IgD-negative memory B cell (primary cell): ENCODE results near the gene ANO7. TPM values are rescaled to one million over a fixed set of nuclear protein-coding genes. Genes with fewer than 3 reads are reported as not detected.
A peak's percentile ranks its signal among the peaks of the same experiment; 100 is the strongest.

ENCODE experiments used
- H3K27ac Mint-ChIP-seq, 3 donors: one replicate each; pipeline ENCODE4 v1.8.0; 2020 to 2022; ENCODE audit warnings: mild to moderate bottlenecking in 3 of 3, mixed read lengths in 3 of 3, moderate library complexity in 1 of 3
- H3K27me3 Mint-ChIP-seq: one replicate; pipeline ENCODE4 v1.8.0; 2021; ENCODE audit warnings: mixed read lengths
- H3K36me3 Mint-ChIP-seq: one replicate; pipeline ENCODE4 v1.8.0; 2020; ENCODE audit warnings: mild to moderate bottlenecking, mixed read lengths
- H3K4me1 Mint-ChIP-seq, 3 donors: one replicate each; pipeline ENCODE4 v1.8.0; 2020 to 2022; ENCODE audit warnings: mixed read lengths in 3 of 3, mild to moderate bottlenecking in 1 of 3
- H3K4me3 Mint-ChIP-seq, 4 donors: one replicate each; pipeline ENCODE4 v1.8.0; 2020 to 2022; ENCODE audit warnings: mild to moderate bottlenecking in 4 of 4, mixed read lengths in 4 of 4, moderate library complexity in 3 of 4
- H3K9me3 Mint-ChIP-seq, 3 donors: one replicate each; pipeline ENCODE4 v1.8.0; 2020 to 2021; ENCODE audit warnings: mixed read lengths in 3 of 3, mild to moderate bottlenecking in 1 of 3
- polyA plus RNA-seq: library from polyadenylated mRNA; unstranded; fragments of 300-500 nt; fragmentation: Illumina TruSeq; gene quantifications from one replicate; pipeline ENCODE4 v1.2.3, GENCODE V29; 2021

Gene ANO7
- polyA plus RNA-seq, 1 donor from 2014 or later = not detected

GRCh38 chr2:241219856-241220356 lies 31.4 kb downstream of the ANO7 start:
- Mint-ChIP-seq H3K9me3 (no peaks in the 10 kb centered on the region), H3K27ac (peak overlapping the region in 1 of 3 donors; percentile 4), H3K4me3 (peak overlapping the region in 2 of 4 donors; percentile 67 to 95), H3K27me3 (no peaks in the 10 kb centered on the region), H3K4me1 (peaks cover 9 to 11% (median 10%) of the 10 kb centered on the region in 3 donors), H3K36me3 (no peaks in the 10 kb centered on the region)

GRCh38 chr2:241223211-241224017 lies 34.9 kb downstream of the ANO7 start:
- Mint-ChIP-seq H3K36me3 (peaks cover 2% of the 10 kb centered on the region), H3K4me1 (peaks cover 7 to 9% (median 8%) of the 10 kb centered on the region in 3 donors), H3K9me3 (no peaks in the 10 kb centered on the region), H3K27ac (no peak overlapping the region), H3K4me3 (peak overlapping the region in 1 of 4 donors; percentile 23), H3K27me3 (no peaks in the 10 kb centered on the region)

GRCh38 chr2:241224018-241224850 lies 35.8 kb downstream of the ANO7 start:
- no peaks in the 10 kb centered on the region for H3K27me3 Mint-ChIP-seq
- H3K27ac Mint-ChIP-seq = peak overlapping the region in 1 of 3 donors; percentile 60
- peaks cover 0 to 1% (median 0%) of the 10 kb centered on the region in 3 donors for H3K4me1 Mint-ChIP-seq
- H3K9me3 Mint-ChIP-seq = no peaks in the 10 kb centered on the region
- H3K36me3 Mint-ChIP-seq = peaks cover 2% of the 10 kb centered on the region
- peak overlapping the region in 1 of 4 donors; percentile 37 for H3K4me3 Mint-ChIP-seq

- H3K4me3 Mint-ChIP-seq = no peak overlapping the region
Observed at GRCh38 chr2:241224851-241225438, 36.5 kb downstream of the ANO7 start.

GRCh38 chr2:241225545-241225944 lies 37.1 kb downstream of the ANO7 start:
- Mint-ChIP-seq H3K9me3 (no peaks in the 10 kb centered on the region), H3K4me1 (no peaks in the 10 kb centered on the region), H3K36me3 (peaks cover 6% of the 10 kb centered on the region), H3K4me3 (no peak overlapping the region), H3K27ac (no peak overlapping the region), H3K27me3 (no peaks in the 10 kb centered on the region)

More at GRCh38 chr2:241224851-241225438, 36.5 kb downstream of the ANO7 start:
- Mint-ChIP-seq H3K27ac (peak overlapping the region in 1 of 3 donors; percentile 60), H3K27me3 (no peaks in the 10 kb centered on the region), H3K36me3 (peaks cover 3% of the 10 kb centered on the region), H3K4me1 (no peaks in the 10 kb centered on the region), H3K9me3 (no peaks in the 10 kb centered on the region)

- Mint-ChIP-seq H3K9me3 (no peaks in the 10 kb centered on the region), H3K4me3 (no peak overlapping the region), H3K27me3 (no peaks in the 10 kb centered on the region), H3K27ac (no peak overlapping the region), H3K36me3 (peaks cover 6% of the 10 kb centered on the region), H3K4me1 (no peaks in the 10 kb centered on the region)
Observed at GRCh38 chr2:241225983-241226382, 37.5 kb downstream of the ANO7 start.

- Mint-ChIP-seq H3K27ac (no peak overlapping the region), H3K4me3 (no peak overlapping the region), H3K27me3 (no peaks in the 10 kb centered on the region), H3K4me1 (no peaks in the 10 kb centered on the region), H3K36me3 (peaks cover 11% of the 10 kb centered on the region), H3K9me3 (no peaks in the 10 kb centered on the region)
Observed at GRCh38 chr2:241226723-241227572, 38.5 kb downstream of the ANO7 start.

- Mint-ChIP-seq H3K27ac (no peak overlapping the region), H3K27me3 (no peaks in the 10 kb centered on the region), H3K4me3 (peak overlapping the region in 2 of 4 donors; percentile 49 to 79), H3K9me3 (no peaks in the 10 kb centered on the region), H3K4me1 (no peaks in the 10 kb centered on the region), H3K36me3 (peaks cover 11% of the 10 kb centered on the region)
Observed at GRCh38 chr2:241227594-241227993, 39.1 kb downstream of the ANO7 start.

- H3K4me3 Mint-ChIP-seq = peak overlapping the region in 1 of 4 donors; percentile 79
- H3K4me1 Mint-ChIP-seq = no peaks in the 10 kb centered on the region
- no peaks in the 10 kb centered on the region for H3K27me3 Mint-ChIP-seq
- peaks cover 11% of the 10 kb centered on the region for H3K36me3 Mint-ChIP-seq
- H3K27ac Mint-ChIP-seq = no peak overlapping the region
- H3K9me3 Mint-ChIP-seq = no peaks in the 10 kb centered on the region
Observed at GRCh38 chr2:241228081-241228859, 39.8 kb downstream of the ANO7 start.

- Mint-ChIP-seq H3K4me1 (no peaks in the 10 kb centered on the region), H3K4me3 (no peak overlapping the region), H3K27me3 (no peaks in the 10 kb centered on the region), H3K36me3 (peaks cover 13% of the 10 kb centered on the region), H3K9me3 (no peaks in the 10 kb centered on the region), H3K27ac (no peak overlapping the region)
Observed at GRCh38 chr2:241228860-241229516, 40.5 kb downstream of the ANO7 start.

GRCh38 chr2:241229563-241230401 lies 41.3 kb downstream of the ANO7 start:
- H3K4me3 Mint-ChIP-seq = no peak overlapping the region
- no peaks in the 10 kb centered on the region for H3K4me1 Mint-ChIP-seq
- H3K9me3 Mint-ChIP-seq = no peaks in the 10 kb centered on the region
- peaks cover 13% of the 10 kb centered on the region for H3K36me3 Mint-ChIP-seq
- H3K27ac Mint-ChIP-seq = no peak overlapping the region
- H3K27me3 Mint-ChIP-seq = no peaks in the 10 kb centered on the region

GRCh38 chr2:241230435-241230834 lies 42.0 kb downstream of the ANO7 start:
- H3K27me3 Mint-ChIP-seq = no peaks in the 10 kb centered on the region
- no peak overlapping the region for H3K27ac Mint-ChIP-seq
- peaks cover 13% of the 10 kb centered on the region for H3K36me3 Mint-ChIP-seq
- H3K4me3 Mint-ChIP-seq = no peak overlapping the region
- H3K9me3 Mint-ChIP-seq = no peaks in the 10 kb centered on the region
- no peaks in the 10 kb centered on the region for H3K4me1 Mint-ChIP-seq
